ACC112 (cell line): Measurements from ENCODE around the gene TYMP.

Experiments
- H2AFZ ChIP-seq: fragments of 200-600 bp; sonication (generic); one replicate; pipeline ENCODE4 v1.6.0; 2017; ENCODE audit warnings: antibody characterized with exemption, low read length; ENCODE audit not compliant: unreplicated experiment
- H3K27ac ChIP-seq: fragments of 200-600 bp; sonication (generic); 2 replicates; pipeline ENCODE4 v1.5.1; 2014; ENCODE audit warnings: low read depth, mild to moderate bottlenecking, antibody characterized with exemption, low read length, moderate library complexity
- H3K27me3 ChIP-seq: fragments of 200-600 bp; sonication (generic); 2 replicates; pipeline ENCODE4 v1.6.1; 2014; ENCODE audit warnings: mild to moderate bottlenecking, antibody characterized with exemption, low read length, moderate library complexity, mixed read lengths; ENCODE audit not compliant: insufficient read depth
- H3K36me3 ChIP-seq: fragments of 200-600 bp; sonication (generic); 2 replicates; pipeline ENCODE4 v1.6.1; 2016; ENCODE audit warnings: mild to moderate bottlenecking, antibody characterized with exemption, low read length, moderate library complexity, mixed read lengths; ENCODE audit not compliant: insufficient read depth
- H3K4me1 ChIP-seq: fragments of 200-600 bp; sonication (generic); one replicate; pipeline ENCODE4 v1.6.1; 2016; ENCODE audit warnings: low read length, mixed read lengths; ENCODE audit not compliant: insufficient read depth, unreplicated experiment, control insufficient read depth
- H3K4me3 ChIP-seq: fragments of 200-600 bp; sonication (generic); 2 replicates; pipeline ENCODE4 v1.5.1; 2014; ENCODE audit warnings: mild to moderate bottlenecking, low read depth, low read length
- H3K79me2 ChIP-seq: fragments of 200-600 bp; sonication (generic); one replicate; pipeline ENCODE4 v1.6.0; 2016; ENCODE audit warnings: low read length; ENCODE audit not compliant: control insufficient read depth, unreplicated experiment, insufficient read depth

The TYMP gene

GRCh38 chr22:50529897-50530579 is at the start of gene TYMP:
Gene TYMP, minus strand, starts transcription at chr22:50530012. Its CDS starts 303 bp downstream, at chr22:50529709.
- Histone ChIP-seq H3K36me3 (no peaks in the 10 kb centered on the region), H2AFZ (no peak within 1 kb of the TSS), H3K79me2 (peaks cover 15% of the 10 kb centered on the region), H3K4me3 (peak within 1 kb of the TSS; percentile 91), H3K27me3 (no peaks in the 10 kb centered on the region), H3K27ac (peak within 1 kb of the TSS; percentile 97), H3K4me1 (peaks cover 13% of the 10 kb centered on the region)

GRCh38 chr22:50578776-50579310 is 49.0 kb upstream of the TYMP start:
- Histone ChIP-seq H3K36me3 (no peaks in the 10 kb centered on the region), H2AFZ (no peak overlapping the region), H3K79me2 (peaks cover 5% of the 10 kb centered on the region), H3K4me3 (no peak overlapping the region), H3K4me1 (peaks cover 7% of the 10 kb centered on the region), H3K27me3 (no peaks in the 10 kb centered on the region), H3K27ac (no peak overlapping the region)

- Histone ChIP-seq H3K4me3 (no peak within 1 kb of the TSS), H2AFZ (no peak within 1 kb of the TSS), H3K27me3 (no peaks in the 10 kb centered on the region), H3K36me3 (no peaks in the 10 kb centered on the region), H3K4me1 (peaks cover 5% of the 10 kb centered on the region), H3K27ac (no peak within 1 kb of the TSS), H3K79me2 (no peaks in the 10 kb centered on the region)
Measured at GRCh38 chr22:50577987-50578775, 48.4 kb upstream of the TYMP start, which contains the start of gene CPT1B. Gene CPT1B, minus strand, starts transcription at chr22:50578427. Its CDS starts 512 bp downstream, at chr22:50577915.

- H3K36me3 ChIP-seq, result no peaks in the 10 kb centered on the region
- H3K79me2 ChIP-seq, result no peaks in the 10 kb centered on the region
- H3K4me3 ChIP-seq, result no peak overlapping the region
- no peaks in the 10 kb centered on the region for H3K27me3 ChIP-seq
- peaks cover 5% of the 10 kb centered on the region for H3K4me1 ChIP-seq
- no peak overlapping the region for H3K27ac ChIP-seq
- no peak overlapping the region for H2AFZ ChIP-seq
Measured at GRCh38 chr22:50577697-50577986, 47.8 kb upstream of the TYMP start.

- H2AFZ ChIP-seq, result no peak overlapping the region
- H3K27ac ChIP-seq, result no peak overlapping the region
- H3K36me3 ChIP-seq, result no peaks in the 10 kb centered on the region
- peaks cover 5% of the 10 kb centered on the region for H3K4me1 ChIP-seq
- no peak overlapping the region for H3K4me3 ChIP-seq
- no peaks in the 10 kb centered on the region for H3K27me3 ChIP-seq
- H3K79me2 ChIP-seq, result no peaks in the 10 kb centered on the region
Measured at GRCh38 chr22:50576806-50577696, 47.2 kb upstream of the TYMP start.

- peaks cover 5% of the 10 kb centered on the region for H3K4me1 ChIP-seq
Measured at GRCh38 chr22:50576070-50576469, 46.3 kb upstream of the TYMP start.

GRCh38 chr22:50575426-50575941 is 45.7 kb upstream of the TYMP start:
- Histone ChIP-seq H3K79me2 (no peaks in the 10 kb centered on the region), H3K4me1 (peaks cover 5% of the 10 kb centered on the region), H3K4me3 (no peak overlapping the region), H3K36me3 (no peaks in the 10 kb centered on the region), H3K27me3 (no peaks in the 10 kb centered on the region), H3K27ac (no peak overlapping the region), H2AFZ (no peak overlapping the region)

More at GRCh38 chr22:50576070-50576469, 46.3 kb upstream of the TYMP start:
- Histone ChIP-seq H3K79me2 (no peaks in the 10 kb centered on the region), H3K27me3 (no peaks in the 10 kb centered on the region), H3K4me3 (no peak overlapping the region), H3K36me3 (no peaks in the 10 kb centered on the region), H3K27ac (no peak overlapping the region), H2AFZ (no peak overlapping the region)

GRCh38 chr22:50574383-50574755 is 44.6 kb upstream of the TYMP start:
- Histone ChIP-seq H3K27me3 (no peaks in the 10 kb centered on the region), H3K36me3 (no peaks in the 10 kb centered on the region)

GRCh38 chr22:50573491-50574382 is 43.9 kb upstream of the TYMP start:
- H3K36me3 ChIP-seq, result no peaks in the 10 kb centered on the region
- H3K79me2 ChIP-seq, result no peaks in the 10 kb centered on the region

More at GRCh38 chr22:50574383-50574755, 44.6 kb upstream of the TYMP start:
- Histone ChIP-seq H3K27ac (no peak overlapping the region), H3K4me1 (peaks cover 5% of the 10 kb centered on the region), H3K79me2 (no peaks in the 10 kb centered on the region), H3K4me3 (no peak overlapping the region), H2AFZ (no peak overlapping the region)

More at GRCh38 chr22:50573491-50574382, 43.9 kb upstream of the TYMP start:
- Histone ChIP-seq H3K27ac (no peak overlapping the region), H3K4me1 (peaks cover 2% of the 10 kb centered on the region), H3K4me3 (no peak overlapping the region), H2AFZ (no peak overlapping the region), H3K27me3 (no peaks in the 10 kb centered on the region)
